ENCODE results near the gene STYXL1.

Gene STYXL1

GRCh38 chr7:75951506-75951905 lies 96.3 kb downstream of the STYXL1 start:
- no peak for DNase-seq

GRCh38 chr7:75950111-75950681 lies 97.6 kb downstream of the STYXL1 start:
- no peak for DNase-seq

GRCh38 chr7:75948179-75948578 lies 99.6 kb downstream of the STYXL1 start:
- DNase-seq = no peak
